ENCODE measurements around the gene METTL15.

DNA sequence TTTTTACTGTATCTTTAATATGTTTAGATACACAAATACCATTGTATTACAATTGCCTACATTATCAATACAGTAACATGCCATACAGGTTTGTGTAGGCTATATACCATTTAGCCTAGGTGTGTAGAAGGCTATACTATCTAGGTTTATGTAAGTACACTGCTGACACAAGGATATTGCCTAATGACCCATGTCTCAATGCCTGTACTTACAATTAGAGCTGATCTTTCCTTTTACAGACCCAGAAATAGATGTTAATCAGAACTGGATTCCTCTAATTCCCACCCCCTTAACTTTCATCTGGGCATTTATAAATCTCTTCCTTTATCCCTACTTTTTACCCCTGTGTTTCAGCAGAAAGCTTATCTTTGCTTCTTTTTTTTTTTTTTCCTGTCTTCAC, 229.5 kb downstream of the METTL15 start:
- TF ChIP-seq, protein P1, sequence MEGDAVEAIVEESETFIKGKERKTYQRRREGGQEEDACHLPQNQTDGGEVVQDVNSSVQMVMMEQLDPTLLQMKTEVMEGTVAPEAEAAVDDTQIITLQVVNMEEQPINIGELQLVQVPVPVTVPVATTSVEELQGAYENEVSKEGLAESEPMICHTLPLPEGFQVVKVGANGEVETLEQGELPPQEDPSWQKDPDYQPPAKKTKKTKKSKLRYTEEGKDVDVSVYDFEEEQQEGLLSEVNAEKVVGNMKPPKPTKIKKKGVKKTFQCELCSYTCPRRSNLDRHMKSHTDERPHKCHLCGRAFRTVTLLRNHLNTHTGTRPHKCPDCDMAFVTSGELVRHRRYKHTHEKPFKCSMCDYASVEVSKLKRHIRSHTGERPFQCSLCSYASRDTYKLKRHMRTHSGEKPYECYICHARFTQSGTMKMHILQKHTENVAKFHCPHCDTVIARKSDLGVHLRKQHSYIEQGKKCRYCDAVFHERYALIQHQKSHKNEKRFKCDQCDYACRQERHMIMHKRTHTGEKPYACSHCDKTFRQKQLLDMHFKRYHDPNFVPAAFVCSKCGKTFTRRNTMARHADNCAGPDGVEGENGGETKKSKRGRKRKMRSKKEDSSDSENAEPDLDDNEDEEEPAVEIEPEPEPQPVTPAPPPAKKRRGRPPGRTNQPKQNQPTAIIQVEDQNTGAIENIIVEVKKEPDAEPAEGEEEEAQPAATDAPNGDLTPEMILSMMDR (IDR thresholded peaks at IDR 0.05), result no peak
- TF ChIP-seq POLR2A (IDR thresholded peaks at IDR 0.05), result no peak
